Large intestine (tissue), 3 donors: ENCODE measurements around the gene CERT1. TPM values are rescaled to one million over a fixed set of nuclear protein-coding genes. Genes with fewer than 3 reads are reported as not detected.
"Not testable (repeated sequence)": the region's sequence is repeated elsewhere in the genome, so short reads cannot be mapped to it uniquely, and the experiment has no call there.

Experiments used
- DNase-seq, 2 donors: peaks; one replicate each; pipeline versions ENCODE4 v3.0.0 to v3.0.0-alpha.2; 2013
- H3K27ac ChIP-seq: one replicate; pipeline ENCODE4 v1.5.1; 2013; ENCODE audit warnings: low read length
- H3K27me3 ChIP-seq: 2 replicates; pipeline ENCODE4 v1.6.1; 2013; ENCODE audit warnings: low read length; ENCODE audit not compliant: control insufficient read depth, insufficient read depth
- H3K36me3 ChIP-seq: 2 replicates; pipeline ENCODE4 v1.6.1; 2013; ENCODE audit warnings: low read length; ENCODE audit not compliant: control insufficient read depth, insufficient read depth
- H3K4me1 ChIP-seq: one replicate; pipeline ENCODE4 v1.6.1; 2013; ENCODE audit warnings: low read length; ENCODE audit not compliant: control insufficient read depth, insufficient read depth
- H3K4me3 ChIP-seq: one replicate; pipeline ENCODE4 v1.5.1; 2013; ENCODE audit warnings: low read length
- H3K9me3 ChIP-seq: one replicate; pipeline ENCODE4 v1.6.1; 2013; ENCODE audit warnings: mild to moderate bottlenecking, low read depth, low read length, moderate library complexity; ENCODE audit not compliant: control insufficient read depth
- WGBS: methylation state at CpG from one replicate; pipeline ENCODE4 v1.1.5; 2013; ENCODE audit warnings: low lambda C conversion rate; ENCODE audit not compliant: insufficient coverage; 5-methylcytosine and 5-hydroxymethylcytosine counted together
- polyA plus RNA-seq: library from polyadenylated mRNA; unstranded; fragments of 120-200 nt; gene quantifications from one replicate; pipeline ENCODE4 v1.2.1, GENCODE V29; 2013

CERT1 gene
- polyA plus RNA-seq, 1 donor, result 50.3 TPM

DNA sequence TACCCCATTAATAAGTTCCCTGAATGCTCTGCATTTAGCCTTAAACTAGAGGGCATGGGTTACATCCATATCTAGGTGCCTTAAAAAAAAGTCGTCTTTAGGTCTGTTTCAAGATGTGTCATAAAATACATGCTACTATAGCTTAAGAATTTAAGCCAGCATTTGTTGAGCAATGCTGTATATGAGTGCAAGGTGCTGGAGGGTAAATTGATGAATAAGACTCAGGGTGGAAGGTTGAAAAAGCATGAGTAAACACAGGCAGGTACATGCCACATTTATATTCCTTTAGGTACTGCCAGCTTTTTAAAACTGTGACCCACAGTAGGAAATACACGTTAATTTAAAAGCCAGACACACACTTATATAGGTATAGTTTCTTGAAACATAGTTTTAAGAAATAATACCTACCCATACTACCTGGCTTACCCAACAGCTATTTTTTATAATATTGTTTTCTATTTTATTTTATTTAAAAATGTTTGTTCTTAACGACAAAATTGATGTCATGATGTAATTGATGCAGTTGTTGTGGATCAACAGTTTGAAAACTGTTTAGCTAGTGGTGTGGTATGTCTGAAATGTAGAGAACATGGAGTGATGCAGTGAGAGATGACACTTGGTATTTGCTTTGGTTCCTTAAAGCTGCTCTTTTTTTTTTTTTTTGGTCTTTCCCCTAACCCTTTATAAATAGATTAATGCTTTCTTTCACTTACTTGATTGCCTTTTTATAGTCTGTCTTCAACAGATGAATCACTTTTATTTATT is 170.5 kb downstream of the CERT1 start:
- DNase-seq, result no peak
- no peaks in the 10 kb centered on the region for H3K27me3 ChIP-seq
- H3K36me3 ChIP-seq, result peaks cover 12% of the 10 kb centered on the region
- WGBS, result 92% methylated on average over 2 of the region's 3 CpGs
- no peak overlapping the region for H3K27ac ChIP-seq
- H3K4me3 ChIP-seq, result no peak overlapping the region
- peaks cover 7% of the 10 kb centered on the region for H3K4me1 ChIP-seq
- H3K9me3 ChIP-seq, result no peaks in the 10 kb centered on the region

DNA sequence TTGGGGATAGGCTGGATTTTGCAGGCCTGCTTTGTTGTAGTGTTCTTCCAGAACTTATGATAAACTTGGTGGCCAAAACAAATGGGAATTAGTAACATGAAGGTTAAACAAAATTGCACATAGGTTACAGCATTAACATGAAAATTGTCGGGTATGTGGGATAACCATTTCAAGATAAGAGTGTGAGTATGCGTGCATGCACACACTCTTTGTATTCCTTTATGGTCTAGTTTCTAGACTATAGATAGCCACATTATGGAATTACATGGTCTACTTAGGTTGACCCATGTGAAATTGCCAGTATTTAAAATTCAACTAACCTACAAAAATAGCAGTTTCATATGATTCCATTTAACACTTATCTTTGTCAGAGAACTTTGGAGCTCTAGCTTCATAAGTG is 173.0 kb downstream of the CERT1 start:
- Histone ChIP-seq H3K9me3 (no peaks in the 10 kb centered on the region), H3K27me3 (no peaks in the 10 kb centered on the region), H3K27ac (no peak overlapping the region), H3K4me3 (peak overlapping the region; percentile 93), H3K4me1 (peaks cover 7% of the 10 kb centered on the region), H3K36me3 (peaks cover 6% of the 10 kb centered on the region)
- WGBS, result 20% methylated on average over 2 of the region's 2 CpGs
- peak in 1 of 2 donors; percentile 25 for DNase-seq

DNA sequence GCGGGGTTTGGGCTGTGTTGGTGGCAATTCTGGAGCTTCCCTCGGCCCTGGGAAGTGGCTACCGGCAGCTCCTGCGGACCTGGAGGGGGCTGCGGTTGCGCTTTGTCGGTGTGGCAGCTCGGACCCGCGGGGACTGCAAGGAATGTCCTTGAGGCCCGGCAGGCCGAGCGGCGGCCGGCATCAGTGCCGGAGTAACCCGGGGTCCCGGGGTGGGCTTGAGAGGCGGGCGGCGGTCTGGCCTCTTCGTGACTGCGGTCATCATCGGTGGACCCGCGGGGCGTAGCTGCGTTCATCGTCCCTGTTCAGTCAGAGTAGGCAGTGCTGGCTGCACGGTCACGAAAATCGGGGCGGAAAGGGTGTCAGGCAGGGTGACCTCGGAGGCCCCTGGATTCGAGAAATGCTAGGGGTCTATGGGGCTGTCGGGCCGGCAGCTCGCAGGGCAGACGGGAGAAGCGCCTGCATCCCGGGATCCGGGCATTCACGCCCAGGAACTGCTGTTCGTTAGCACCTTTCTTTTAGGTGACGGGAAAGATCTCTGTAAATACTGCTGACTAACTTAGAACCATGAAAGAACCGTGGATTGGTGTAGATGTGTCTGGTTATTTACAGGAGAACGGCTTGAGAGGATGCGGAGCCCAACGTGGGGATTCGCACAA is 173.9 kb downstream of the CERT1 start:
- DNase-seq, result peak; percentile 8 to 66
- no peaks in the 10 kb centered on the region for H3K36me3 ChIP-seq
- no peaks in the 10 kb centered on the region for H3K9me3 ChIP-seq
- H3K27ac ChIP-seq, result peak overlapping the region; percentile 94
- peaks cover 7% of the 10 kb centered on the region for H3K4me1 ChIP-seq
- 0% methylated on average over 3 of the region's 50 CpGs for WGBS
- H3K4me3 ChIP-seq, result peak overlapping the region; percentile 93
- H3K27me3 ChIP-seq, result no peaks in the 10 kb centered on the region

DNA sequence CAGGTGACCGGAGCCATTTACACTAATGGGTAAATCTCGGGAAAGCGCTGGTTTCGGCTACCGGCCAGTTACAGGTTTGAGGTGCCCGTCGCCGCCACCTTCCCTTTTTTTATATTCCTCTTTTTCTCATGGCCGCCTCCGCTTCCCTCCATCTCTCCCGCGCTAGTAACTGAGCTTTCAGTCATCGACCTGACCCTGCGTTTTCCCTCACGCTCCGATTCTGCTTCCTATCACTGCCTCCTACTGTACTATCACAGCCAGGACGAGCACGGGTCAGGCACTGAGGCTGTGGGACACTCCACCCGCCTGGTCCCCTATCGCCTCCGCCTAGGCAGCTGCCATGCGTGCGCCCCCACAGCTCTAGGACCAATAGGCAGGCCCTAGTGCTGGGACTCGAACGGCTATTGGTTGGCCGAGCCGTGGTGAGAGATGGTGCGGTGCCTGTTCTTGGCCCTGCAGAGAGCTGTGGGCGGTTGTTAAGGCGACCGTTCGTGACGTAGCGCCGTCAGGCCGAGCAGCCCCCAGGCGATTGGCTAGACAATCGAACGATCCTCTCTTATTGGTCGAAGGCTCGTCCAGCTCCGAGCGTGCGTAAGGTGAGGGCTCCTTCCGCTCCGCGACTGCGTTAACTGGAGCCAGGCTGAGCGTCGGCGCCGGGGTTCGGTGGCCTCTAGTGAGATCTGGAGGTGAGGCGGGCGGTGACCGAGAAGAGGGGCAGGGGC is 174.7 kb downstream of the CERT1 start, which contains the start of gene HMGCR:
Gene HMGCR, plus strand, starts transcription at position 606 of the 722 bp plus-strand sequence. CDS start 5,386 bp downstream, outside the sequence.
- Histone ChIP-seq H3K4me3 (peak within 1 kb of the TSS; percentile 93), H3K4me1 (peaks cover 7% of the 10 kb centered on the region), H3K27ac (peak within 1 kb of the TSS; percentile 94), H3K36me3 (no peaks in the 10 kb centered on the region), H3K9me3 (no peaks in the 10 kb centered on the region), H3K27me3 (no peaks in the 10 kb centered on the region)
- no CpG with 5 or more reads among the region's 56 CpGs for WGBS
- peak; percentile 99 to 100 for DNase-seq

DNA sequence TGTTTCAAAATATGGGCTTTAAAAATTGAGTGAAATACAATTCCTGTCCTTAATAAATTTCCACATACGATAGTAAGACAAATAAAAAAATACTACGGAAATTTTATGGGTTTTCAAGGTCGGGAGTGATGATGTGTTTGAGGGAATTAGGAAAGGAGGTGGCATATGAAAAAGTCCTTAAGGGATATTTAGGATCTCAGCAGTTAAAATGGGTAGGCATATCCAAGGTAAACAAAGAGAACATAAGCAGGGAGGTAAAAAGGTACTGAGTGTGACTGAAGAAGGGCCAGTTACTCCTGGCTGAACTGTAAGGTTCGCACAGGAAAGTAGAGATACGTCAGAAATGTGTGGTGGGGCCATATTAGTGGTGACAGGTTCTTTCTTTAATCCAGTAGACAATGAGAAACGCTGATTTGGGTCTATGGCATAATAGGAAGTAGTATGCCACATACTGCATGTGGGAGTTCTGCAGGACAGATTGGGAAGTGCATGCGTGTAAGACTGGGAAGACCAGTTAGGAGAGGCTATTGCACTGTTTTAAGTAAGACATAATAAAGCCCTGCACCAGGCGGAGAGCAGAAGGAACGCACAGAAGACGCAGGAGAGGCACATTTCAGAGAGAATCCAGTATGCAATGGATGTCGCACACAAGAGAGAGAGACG is 175.3 kb downstream of the CERT1 start:
- peak overlapping the region; percentile 82 for H3K27ac ChIP-seq
- no peaks in the 10 kb centered on the region for H3K9me3 ChIP-seq
- H3K27me3 ChIP-seq, result no peaks in the 10 kb centered on the region
- no peaks in the 10 kb centered on the region for H3K36me3 ChIP-seq
- H3K4me1 ChIP-seq, result peaks cover 7% of the 10 kb centered on the region
- peak overlapping the region; percentile 93 for H3K4me3 ChIP-seq
- 56% methylated on average over 3 of the region's 12 CpGs for WGBS
- peak; percentile 55 to 83 for DNase-seq

DNA sequence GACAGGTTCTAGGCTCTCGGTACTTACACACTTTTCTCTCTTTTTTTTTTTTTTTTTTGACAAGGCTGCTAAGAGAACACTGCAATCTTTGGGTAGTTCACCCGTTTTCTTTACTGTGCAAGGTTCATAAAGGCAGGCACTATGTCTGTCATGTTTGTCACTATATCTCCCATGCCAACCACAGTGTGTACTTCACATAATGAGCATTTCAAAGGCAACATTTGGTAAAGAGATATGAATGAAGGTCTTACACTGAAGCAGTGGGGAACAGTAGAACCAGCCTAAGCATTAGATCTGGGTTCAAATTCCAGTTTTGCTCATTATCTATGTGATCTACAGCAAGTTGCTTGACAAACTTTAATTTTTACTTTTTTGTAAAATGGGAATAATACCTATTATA is 175.9 kb downstream of the CERT1 start:
- DNase-seq, result no peak
- 67% methylated on average over 1 of the region's 2 CpGs for WGBS
- no peaks in the 10 kb centered on the region for H3K27me3 ChIP-seq
- no peak overlapping the region for H3K27ac ChIP-seq
- H3K4me3 ChIP-seq, result no peak overlapping the region
- no peaks in the 10 kb centered on the region for H3K9me3 ChIP-seq
- H3K36me3 ChIP-seq, result no peaks in the 10 kb centered on the region
- peaks cover 4% of the 10 kb centered on the region for H3K4me1 ChIP-seq

DNA sequence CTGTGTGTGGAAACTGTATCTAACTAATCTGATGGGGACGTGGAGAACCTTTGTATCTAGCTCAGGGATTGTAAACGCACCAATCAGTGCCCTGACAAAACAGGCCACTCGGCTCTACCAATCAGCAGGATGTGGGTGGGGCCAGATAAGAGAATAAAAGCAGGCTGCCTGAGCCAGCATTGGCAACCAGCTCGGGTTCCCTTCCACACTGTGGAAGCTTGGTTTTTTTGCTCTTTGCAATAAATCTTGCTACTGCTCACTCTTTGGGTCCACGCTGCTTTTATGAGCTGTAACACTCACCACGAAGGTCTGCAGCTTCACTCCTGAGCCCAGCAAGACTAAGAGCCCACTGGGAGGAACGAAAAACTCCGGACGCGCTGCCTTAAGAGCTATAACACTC is 177.0 kb downstream of the CERT1 start:
- not testable (repeated sequence) for DNase-seq, H3K4me3 ChIP-seq, H3K36me3 ChIP-seq, H3K4me1 ChIP-seq, H3K9me3 ChIP-seq, H3K27ac ChIP-seq, H3K27me3 ChIP-seq
- WGBS, result no CpG with 5 or more reads among the region's 10 CpGs

DNA sequence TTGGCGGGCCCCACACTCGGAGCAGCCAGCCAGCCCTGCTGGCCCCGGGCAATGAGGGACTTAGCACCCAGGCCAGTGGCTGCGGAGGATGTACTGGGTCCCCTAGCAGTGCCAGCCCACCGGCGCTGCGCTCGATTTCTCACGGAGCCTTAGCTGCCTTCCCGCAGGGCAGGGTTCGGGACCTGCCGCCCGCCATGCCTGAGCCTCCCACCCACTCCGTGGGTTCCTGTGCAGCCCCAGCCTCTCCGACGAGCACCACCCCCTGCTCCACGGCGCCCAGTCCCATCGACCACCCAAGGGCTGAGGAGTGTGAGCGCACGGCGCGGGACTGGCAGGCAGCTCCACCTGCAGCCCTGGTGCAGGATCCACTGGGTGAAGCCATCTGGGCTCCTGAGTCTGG is 177.7 kb downstream of the CERT1 start:
- no CpG with 5 or more reads among the region's 23 CpGs for WGBS
- not testable (repeated sequence) for H3K36me3 ChIP-seq, DNase-seq, H3K4me3 ChIP-seq, H3K27ac ChIP-seq, H3K27me3 ChIP-seq, H3K4me1 ChIP-seq, H3K9me3 ChIP-seq

DNA sequence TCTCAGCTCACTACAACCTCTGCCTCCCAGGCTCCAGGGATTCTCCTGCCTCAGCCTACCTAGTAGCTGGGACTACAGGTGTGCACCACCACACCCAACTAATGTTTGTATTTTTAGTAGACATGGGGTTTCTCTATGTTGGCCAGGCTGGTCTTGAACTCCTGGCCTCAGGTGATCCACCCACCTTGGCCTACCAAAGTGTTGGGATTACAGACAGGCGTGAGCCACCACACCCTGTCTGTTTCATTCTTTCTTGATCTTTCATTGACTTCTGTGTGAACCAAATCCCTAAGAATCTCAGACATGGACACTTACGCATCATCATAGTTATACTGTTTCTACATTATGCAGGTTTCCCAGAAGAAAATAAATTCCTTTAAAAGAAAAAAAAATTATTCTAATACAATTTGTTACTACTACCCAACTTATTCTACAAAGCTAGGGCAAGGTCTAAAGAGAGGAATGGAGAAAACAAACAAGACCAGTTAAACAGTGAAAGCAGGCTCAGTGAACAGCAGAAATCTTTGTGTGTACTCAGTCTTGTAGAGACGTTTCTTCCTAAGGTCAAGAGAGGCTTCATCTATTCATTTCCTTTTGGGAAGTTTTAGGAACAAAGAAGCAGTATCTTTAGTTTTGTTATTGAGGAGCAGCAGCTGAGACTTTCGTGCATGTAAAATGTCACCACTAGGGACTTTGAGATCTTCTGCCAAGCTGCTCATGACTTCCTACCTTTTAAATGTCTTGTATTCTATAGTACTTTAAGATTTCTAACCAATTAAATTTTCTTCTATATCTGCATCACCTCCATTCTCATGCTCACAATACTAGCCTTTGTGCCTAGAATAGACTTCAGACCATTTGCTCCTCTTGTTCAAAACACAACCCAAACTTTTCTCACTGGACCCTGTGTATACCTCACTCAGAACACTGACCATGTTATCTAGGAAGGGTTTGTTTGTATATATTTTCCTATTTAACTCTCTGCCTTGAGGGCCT is 180.0 kb downstream of the CERT1 start:
- H3K36me3 ChIP-seq, result no peaks in the 10 kb centered on the region
- H3K27ac ChIP-seq, result no peak overlapping the region
- no peaks in the 10 kb centered on the region for H3K27me3 ChIP-seq
- H3K4me1 ChIP-seq, result peaks cover 3% of the 10 kb centered on the region
- no peak overlapping the region for H3K4me3 ChIP-seq
- DNase-seq, result peak in 1 of 2 donors; percentile 13
- H3K9me3 ChIP-seq, result no peaks in the 10 kb centered on the region
- no CpG with 5 or more reads among the region's 4 CpGs for WGBS
